ENCODE measurements around the gene RDH8.

The RDH8 gene

GRCh38 chr19:10013316-10013715, at the start of gene RDH8:
Gene RDH8 (plus strand): TSS chr19:10013483. CDS start chr19:10013498, 15 bp downstream.
- DNase-seq (ENCODE audit: low read depth), result no peak

GRCh38 chr19:9966024-9966423, 47.3 kb upstream of the RDH8 start:
- DNase-seq (ENCODE audit: low read depth), result no peak

- no peak for DNase-seq (ENCODE audit: low read depth)
These were observed 46.8 kb upstream of the RDH8 start for GRCh38 chr19:9966448-9966847.

GRCh38 chr19:9967326-9967725, 46.0 kb upstream of the RDH8 start:
- DNase-seq (ENCODE audit: low read depth), result no peak

DNA sequence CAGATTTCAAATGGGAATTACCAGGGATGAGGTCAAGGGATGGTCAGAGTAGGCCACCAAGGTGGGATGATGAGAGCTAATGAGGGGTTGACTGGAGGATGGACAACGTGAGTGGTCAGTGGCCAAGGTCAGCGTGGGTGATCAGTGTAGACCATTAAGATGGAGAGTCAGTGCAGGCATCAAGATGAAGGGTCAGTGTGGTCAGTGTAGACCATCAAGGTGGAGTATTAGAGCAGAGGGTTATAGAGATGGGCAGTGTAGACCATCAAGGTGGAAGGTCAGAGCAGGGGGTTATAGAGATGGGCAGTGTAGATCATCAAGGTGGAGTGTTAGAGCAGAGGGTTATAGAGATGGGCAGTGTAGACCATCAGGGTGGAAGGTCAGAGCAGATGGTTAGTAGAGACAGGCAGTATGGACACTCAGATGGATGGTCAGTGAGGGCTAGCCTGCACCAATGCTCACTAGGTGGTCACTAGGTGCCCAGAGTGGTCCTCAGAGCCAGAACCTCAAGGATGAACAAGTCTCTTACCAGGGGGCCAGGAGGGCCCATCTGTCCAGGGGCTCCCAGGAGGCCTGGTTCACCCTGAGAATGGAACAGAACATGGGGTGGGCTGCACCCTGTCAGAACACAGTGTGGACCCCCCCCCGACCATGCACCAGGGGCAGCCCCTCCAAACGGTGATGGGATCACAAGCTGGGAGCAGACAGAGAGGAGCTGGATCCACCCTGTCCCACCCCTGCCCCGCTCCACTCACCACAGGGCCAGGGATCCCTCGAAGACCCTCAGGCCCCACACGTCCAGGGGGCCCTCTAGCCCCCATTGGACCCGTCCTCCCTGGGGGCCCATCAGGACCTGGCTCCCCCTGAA, 44.2 kb upstream of the RDH8 start:
- DNase-seq (ENCODE audit: low read depth), result no peak

GRCh38 chr19:9969688-9969975, 43.7 kb upstream of the RDH8 start:
- no peak for DNase-seq (ENCODE audit: low read depth)

DNA sequence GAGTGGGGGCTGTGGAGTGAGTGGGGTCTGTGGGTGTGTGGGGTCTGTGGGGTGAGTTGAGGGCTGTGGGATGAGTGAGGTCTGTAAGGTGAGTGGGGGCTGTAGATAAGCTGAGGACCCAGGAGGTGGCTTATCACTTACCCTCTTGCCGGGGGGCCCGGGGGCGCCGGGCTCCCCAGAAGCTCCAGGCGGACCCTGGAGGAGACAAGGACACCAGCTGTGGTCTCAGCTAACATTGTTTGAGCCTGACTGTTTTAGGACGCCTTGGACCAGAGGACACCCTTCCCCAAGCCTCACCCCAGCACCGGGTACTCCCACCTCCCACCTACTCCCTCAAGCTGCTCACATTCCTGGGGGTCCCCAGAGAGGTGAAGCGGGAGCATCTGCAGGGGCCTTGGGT, 42.8 kb upstream of the RDH8 start:
- no peak for DNase-seq (ENCODE audit: low read depth)

- DNase-seq (ENCODE audit: low read depth), result no peak
These were observed 42.0 kb upstream of the RDH8 start for GRCh38 chr19:9971166-9971897.

DNA sequence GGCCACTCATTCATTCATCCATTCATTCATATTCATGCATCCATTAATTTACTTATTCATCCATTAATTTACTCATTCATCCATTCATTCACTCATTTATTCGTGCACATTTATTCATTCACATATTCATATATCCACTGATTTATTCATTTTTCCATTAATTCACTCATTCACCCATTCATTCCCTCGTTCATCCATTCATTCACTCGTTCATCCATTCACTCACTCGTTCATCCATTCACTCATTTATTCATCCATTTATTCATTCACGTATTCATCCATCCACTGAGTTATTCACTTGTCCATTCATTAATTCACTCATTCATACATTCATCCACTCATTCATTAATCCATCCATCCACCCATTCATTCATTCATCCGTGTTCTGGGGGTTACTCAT, 41.2 kb upstream of the RDH8 start:
- DNase-seq (ENCODE audit: low read depth), result no peak

- no peak for DNase-seq (ENCODE audit: low read depth)
These were observed 31.6 kb upstream of the RDH8 start for GRCh38 chr19:9981406-9982260.

- peak; percentile 91 for DNase-seq (ENCODE audit: low read depth)
These were observed 26.4 kb upstream of the RDH8 start for GRCh38 chr19:9986787-9987281.

- no peak for DNase-seq (ENCODE audit: low read depth)
These were observed 23.8 kb upstream of the RDH8 start for GRCh38 chr19:9989504-9989903.

- no peak for DNase-seq (ENCODE audit: low read depth)
These were observed 21.7 kb upstream of the RDH8 start for GRCh38 chr19:9991425-9992191.

GRCh38 chr19:9995084-9995483, 18.2 kb upstream of the RDH8 start:
- no peak for DNase-seq (ENCODE audit: low read depth)

DNA sequence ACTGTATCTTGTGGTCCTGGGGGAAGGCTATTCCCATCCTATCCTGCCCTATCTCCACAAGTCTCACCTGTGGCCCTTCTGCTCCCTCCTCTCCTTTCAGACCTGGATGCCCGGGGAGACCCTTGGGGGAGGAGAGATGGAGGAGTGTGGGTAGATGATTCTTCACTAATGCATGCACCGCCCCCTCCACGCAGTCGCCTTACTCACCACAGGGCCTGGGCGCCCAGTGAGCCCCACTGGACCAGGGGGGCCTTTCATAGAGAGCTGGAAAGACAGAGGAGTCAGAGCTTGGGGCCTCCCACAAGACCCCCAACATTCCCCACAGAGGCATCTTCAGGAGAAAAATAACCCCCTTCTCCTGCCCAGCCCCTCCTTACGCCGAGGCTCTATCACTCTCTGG, 17.3 kb upstream of the RDH8 start:
- no peak for DNase-seq (ENCODE audit: low read depth)

GRCh38 chr19:9996541-9996940, 16.7 kb upstream of the RDH8 start:
- DNase-seq (ENCODE audit: low read depth), result peak; percentile 52

GRCh38 chr19:10000171-10000826, 13.0 kb upstream of the RDH8 start:
- DNase-seq (ENCODE audit: low read depth), result peak; percentile 80

- DNase-seq (ENCODE audit: low read depth), result peak; percentile 45
These were observed 11.4 kb upstream of the RDH8 start for GRCh38 chr19:10001899-10002298.

- no peak for DNase-seq (ENCODE audit: low read depth)
These were observed 10.0 kb upstream of the RDH8 start for GRCh38 chr19:10003271-10003670.

GRCh38 chr19:10004617-10005016, 8.7 kb upstream of the RDH8 start:
- DNase-seq (ENCODE audit: low read depth), result no peak
